OCI-LY7 (cell line): Measurements from ENCODE around the gene TAF11L7. TPM values are rescaled to one million over a fixed set of nuclear protein-coding genes. Genes with fewer than 3 reads are reported as not detected.
"Not testable (repeated sequence)": the region's sequence is repeated elsewhere in the genome, so short reads cannot be mapped to it uniquely, and the experiment has no call there.

Source experiments
- Bru-seq: library from RNA; stranded (reverse); fragments of 400-500 nt; gene quantifications from one replicate; lab custom pipeline; 2021; lab: Mats Ljungman, UMichigan
- BruChase-seq, 2 experiments: library from RNA; stranded (reverse); fragments of 400-500 nt; gene quantifications; one replicate each; lab custom pipeline; 2021; lab: Mats Ljungman, UMichigan
- BruUV-seq: library from RNA; stranded (reverse); fragments of 400-500 nt; replicated peaks from 2 replicates; lab custom pipeline; 2021; lab: Mats Ljungman, UMichigan
- CTCF ChIA-PET: fragments of 300-600 bp; sonication (Branson Sonifier 250); formaldehyde crosslinking; loops from one replicate; lab custom pipeline; 2022; ENCODE audit warnings: antibody characterized with exemption; ENCODE audit not compliant: unreplicated experiment; lab: Charles Lee
- POLR2A ChIA-PET: fragments of 300-600 bp; sonication (Branson Sonifier 250); formaldehyde crosslinking; loops from one replicate; lab custom pipeline; 2022; ENCODE audit warnings: antibody characterized with exemption; lab: Charles Lee
- DNase-seq: peaks from one replicate; pipeline ENCODE4 v3.0.0-alpha.2; 2015; ENCODE audit warnings: low spot score
- H2AFZ ChIP-seq: fragments of 200-600 bp; sonication (generic), shearing (Covaris generic); 2 replicates; pipeline ENCODE4 v1.6.1; 2014; ENCODE audit warnings: mild to moderate bottlenecking, antibody characterized with exemption, low read length, moderate library complexity
- H3K27ac ChIP-seq: fragments of 200-600 bp; sonication (generic); 2 replicates; pipeline ENCODE4 v1.5.1; 2014; ENCODE audit warnings: mixed run types, low read depth, mild to moderate bottlenecking, moderate library complexity, low read length, inconsistent platforms; ENCODE audit not compliant: poor library complexity, severe bottlenecking
- H3K36me3 ChIP-seq: fragments of 200-600 bp; sonication (generic); 2 replicates; pipeline ENCODE4 v1.6.1; 2014; ENCODE audit warnings: mild to moderate bottlenecking, antibody characterized with exemption, low read length, moderate library complexity, mixed read lengths; ENCODE audit not compliant: insufficient read depth
- H3K4me1 ChIP-seq: fragments of 200-600 bp; sonication (generic); 2 replicates; pipeline ENCODE4 v1.5.1; 2014; ENCODE audit warnings: mild to moderate bottlenecking, low read length; ENCODE audit not compliant: insufficient read depth, poor library complexity, severe bottlenecking
- H3K4me2 ChIP-seq: fragments of 200-600 bp; sonication (generic); 2 replicates; pipeline ENCODE4 v1.6.1; 2014; ENCODE audit warnings: mild to moderate bottlenecking, low read length
- H3K4me3 ChIP-seq: fragments of 200-600 bp; sonication (generic); 2 replicates; pipeline ENCODE4 v1.5.1; 2014; ENCODE audit warnings: mild to moderate bottlenecking, low read depth, low read length; ENCODE audit not compliant: poor library complexity, severe bottlenecking
- H3K79me2 ChIP-seq: fragments of 200-600 bp; sonication (generic); 2 replicates; pipeline ENCODE4 v1.6.1; 2016; ENCODE audit warnings: low read depth, mild to moderate bottlenecking, low read length, moderate library complexity, mixed read lengths; ENCODE audit not compliant: insufficient read depth
- H3K9me2 ChIP-seq: fragments of 200-600 bp; sonication (generic); 2 replicates; pipeline ENCODE4 v1.6.1; 2016; ENCODE audit warnings: mild to moderate bottlenecking, low read length, mixed read lengths; ENCODE audit not compliant: insufficient read depth
- H3K9me3 ChIP-seq: fragments of 200-600 bp; sonication (generic); 2 replicates; pipeline ENCODE4 v1.6.1; 2014; ENCODE audit warnings: mild to moderate bottlenecking, mixed run types, low read length, mixed read lengths
- H4K20me1 ChIP-seq: fragments of 200-600 bp; sonication (generic); 2 replicates; pipeline ENCODE4 v1.6.1; 2014; ENCODE audit warnings: mild to moderate bottlenecking, antibody characterized with exemption, low read length, moderate library complexity, mixed read lengths; ENCODE audit not compliant: insufficient read depth
- CTCF ChIP-seq: fragments of 200-600 bp; sonication (generic); conservative IDR thresholded peaks from 2 replicates; pipeline ENCODE4 v1.5.1; 2014; ENCODE audit warnings: mild to moderate bottlenecking, antibody characterized with exemption, low read length, moderate library complexity, mixed read lengths
- EZH2phosphoT487 ChIP-seq: fragments of 200-600 bp; sonication (generic); IDR thresholded peaks from 2 replicates; pipeline ENCODE4 v1.6.1; 2018; ENCODE audit warnings: low read depth, borderline replicate concordance, mild to moderate bottlenecking, mixed run types, antibody characterized with exemption, low read length, moderate library complexity, mixed read lengths
- intact Hi-C: fragments of 100-400 bp; cut with micrococcal nuclease; formaldehyde crosslinking; loops from one replicate; pipeline ENCODE4 v1.10.0; 2022; ENCODE audit not compliant: unreplicated experiment
- long read RNA-seq: library from polyadenylated mRNA; stranded (forward); transcript quantifications from one replicate; pipeline ENCODE4 v2.0.0, GENCODE V29; 2022
- total RNA-seq, 2 experiments: library from RNA; depleted of rRNA in 1 of 2; stranded (reverse); fragments of >200 nt in 1 of 2; shearing (Covaris generic) in 1 of 2; gene quantifications; 2 replicates each; pipeline ENCODE4 v1.2.3, GENCODE V29; 2014 to 2022

TAF11L7 gene
- total RNA-seq (2014; rRNA removed; shearing (Covaris generic)): not detected in 2 replicates
- total RNA-seq (2022): not detected in 2 replicates
- not detected for Bru-seq, nascent RNA
- BruChase-seq, experiment 1, labeled RNA remaining after a 6-hour chase: not detected
- BruChase-seq, experiment 2, labeled RNA remaining after a 2-hour chase: not detected
- long read RNA-seq: 0 reads

GRCh38 chr5:17585658-17586057 is at the start of gene TAF11L7:
TSS of gene TAF11L7 (minus strand) at chr5:17585758.
- H3K9me3 ChIP-seq, H3K36me3 ChIP-seq, intact Hi-C loops, H2AFZ ChIP-seq, H4K20me1 ChIP-seq, H3K79me2 ChIP-seq, H3K9me2 ChIP-seq, H3K4me1 ChIP-seq, H3K27ac ChIP-seq, DNase-seq, POLR2A ChIA-PET, CTCF ChIA-PET, H3K4me2 ChIP-seq, BruUV-seq, H3K4me3 ChIP-seq: not testable (repeated sequence)

- H3K4me1 ChIP-seq: no peaks in the 10 kb centered on the region
- no peak for DNase-seq
- H3K4me3 ChIP-seq: no peak within 1 kb of the TSS
- no TSS peak for BruUV-seq
- H3K36me3 ChIP-seq: no peaks in the 10 kb centered on the region
- H3K9me2 ChIP-seq: no peaks in the 10 kb centered on the region
- TF ChIP-seq CTCF (no peak), EZH2phosphoT487 (no peak)
- POLR2A ChIA-PET: no interaction called here
- CTCF ChIA-PET: no interaction called here
- no peak within 1 kb of the TSS for H3K27ac ChIP-seq
- no peaks in the 10 kb centered on the region for H4K20me1 ChIP-seq
- no peak within 1 kb of the TSS for H2AFZ ChIP-seq
- no peaks in the 10 kb centered on the region for H3K9me3 ChIP-seq
- no peaks in the 10 kb centered on the region for H3K79me2 ChIP-seq
- no peak within 1 kb of the TSS for H3K4me2 ChIP-seq
- intact Hi-C loops: no loop called here
Measured at GRCh38 chr5:17634160-17634559, 48.6 kb upstream of the TAF11L7 start, which contains the start of gene TAF11L14. TSS of gene TAF11L14 (plus strand) at chr5:17634460.

- POLR2A ChIA-PET, H3K4me3 ChIP-seq, BruUV-seq, H3K9me2 ChIP-seq, H4K20me1 ChIP-seq, H3K4me1 ChIP-seq, H3K27ac ChIP-seq, H2AFZ ChIP-seq, H3K36me3 ChIP-seq, CTCF ChIA-PET, intact Hi-C loops, DNase-seq, H3K79me2 ChIP-seq, H3K9me3 ChIP-seq, H3K4me2 ChIP-seq: not testable (repeated sequence)
Measured at GRCh38 chr5:17631788-17632187, 46.2 kb upstream of the TAF11L7 start, which contains the start of gene TAF11L13. TSS of gene TAF11L13 (plus strand) at chr5:17632088.

- H3K36me3 ChIP-seq: no peaks in the 10 kb centered on the region
- CTCF ChIA-PET: no interaction called here
- DNase-seq: no peak
- no TSS peak for BruUV-seq
- H3K9me3 ChIP-seq: no peaks in the 10 kb centered on the region
- no peaks in the 10 kb centered on the region for H3K4me1 ChIP-seq
- no peak for TF ChIP-seq CTCF
- TF ChIP-seq EZH2phosphoT487: no peak
- POLR2A ChIA-PET: no interaction called here
- no peaks in the 10 kb centered on the region for H3K9me2 ChIP-seq
- no peak overlapping the region for H3K4me2 ChIP-seq
- no peaks in the 10 kb centered on the region for H3K79me2 ChIP-seq
- no peak overlapping the region for H3K27ac ChIP-seq
- no peak overlapping the region for H2AFZ ChIP-seq
- H4K20me1 ChIP-seq: no peaks in the 10 kb centered on the region
- H3K4me3 ChIP-seq: no peak overlapping the region
- intact Hi-C loops: no loop called here
Measured at GRCh38 chr5:17625686-17626085, 40.1 kb upstream of the TAF11L7 start.
